Measurements from ENCODE around the gene ATP5PF.

Gene ATP5PF

DNA sequence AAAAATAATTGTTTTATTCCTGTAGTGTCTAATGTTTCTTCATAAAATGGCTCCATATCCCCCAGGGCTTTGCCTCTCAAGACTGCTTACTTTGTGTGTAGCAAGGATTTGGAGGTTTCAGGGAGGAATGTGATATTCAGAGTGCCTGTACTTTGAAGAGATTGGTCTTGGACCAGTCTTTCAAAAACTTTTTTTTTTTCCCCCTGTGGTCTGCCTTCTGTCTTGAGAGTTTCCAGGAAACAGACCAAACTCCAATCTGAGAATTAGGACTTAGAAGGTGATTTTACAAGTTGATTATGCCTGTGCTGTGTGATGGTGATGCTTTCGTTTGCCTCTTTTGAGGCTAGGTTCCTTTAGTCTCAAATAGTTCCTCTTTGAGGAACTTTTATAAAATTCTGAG, 26.0 kb upstream of the ATP5PF start:
- Histone ChIP-seq H3K4me3 (ENCODE audit: low read length) (no peak overlapping the region), H3F3A (ENCODE audit: insufficient read depth, low read length) (peaks cover 9% of the 10 kb centered on the region; the same call in 1 of the 2 replicates), H3K9ac (ENCODE audit: low read length) (no peak overlapping the region), H3K27ac (ENCODE audit: low read length) (no peak overlapping the region), H4K20me1 (ENCODE audit: insufficient read depth, low read length) (no peaks in the 10 kb centered on the region), H2AFZ (ENCODE audit: low read length) (no peak overlapping the region), H3K79me2 (ENCODE audit: low read length) (peaks cover 4% of the 10 kb centered on the region; the same call in 1 of the 2 replicates), H3K9me3 (replicated peaks; ENCODE audit: insufficient read depth, low read length) (no peaks in the 10 kb centered on the region), H3K9me2 (replicated peaks; ENCODE audit: insufficient read depth, low read length) (no peaks in the 10 kb centered on the region), H3K4me2 (ENCODE audit: low read depth, low read length) (no peak overlapping the region), H3K27me3 (replicated peaks; ENCODE audit: insufficient read depth, low read length) (no peaks in the 10 kb centered on the region), H3K4me1 (ENCODE audit: low read length) (peaks cover 9% of the 10 kb centered on the region), H3K36me3 (replicated peaks; ENCODE audit: insufficient read depth, low read length) (0 out of 2 replicates have a peak, but pooled peaks cover 4% of the 10 kb centered on the region)
- no peak for DNase-seq
- TF ChIP-seq EZH2phosphoT487 (IDR thresholded peaks at IDR 0.05; ENCODE audit: low read length) (no peak), EZH2 (optimal IDR thresholded peaks at IDR 0.05; ENCODE audit: low read depth, low read length) (no peak)
- TF ChIP-seq, protein P1, sequence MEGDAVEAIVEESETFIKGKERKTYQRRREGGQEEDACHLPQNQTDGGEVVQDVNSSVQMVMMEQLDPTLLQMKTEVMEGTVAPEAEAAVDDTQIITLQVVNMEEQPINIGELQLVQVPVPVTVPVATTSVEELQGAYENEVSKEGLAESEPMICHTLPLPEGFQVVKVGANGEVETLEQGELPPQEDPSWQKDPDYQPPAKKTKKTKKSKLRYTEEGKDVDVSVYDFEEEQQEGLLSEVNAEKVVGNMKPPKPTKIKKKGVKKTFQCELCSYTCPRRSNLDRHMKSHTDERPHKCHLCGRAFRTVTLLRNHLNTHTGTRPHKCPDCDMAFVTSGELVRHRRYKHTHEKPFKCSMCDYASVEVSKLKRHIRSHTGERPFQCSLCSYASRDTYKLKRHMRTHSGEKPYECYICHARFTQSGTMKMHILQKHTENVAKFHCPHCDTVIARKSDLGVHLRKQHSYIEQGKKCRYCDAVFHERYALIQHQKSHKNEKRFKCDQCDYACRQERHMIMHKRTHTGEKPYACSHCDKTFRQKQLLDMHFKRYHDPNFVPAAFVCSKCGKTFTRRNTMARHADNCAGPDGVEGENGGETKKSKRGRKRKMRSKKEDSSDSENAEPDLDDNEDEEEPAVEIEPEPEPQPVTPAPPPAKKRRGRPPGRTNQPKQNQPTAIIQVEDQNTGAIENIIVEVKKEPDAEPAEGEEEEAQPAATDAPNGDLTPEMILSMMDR (IDR thresholded peaks at IDR 0.05; ENCODE audit: low read length) = no peak

DNA sequence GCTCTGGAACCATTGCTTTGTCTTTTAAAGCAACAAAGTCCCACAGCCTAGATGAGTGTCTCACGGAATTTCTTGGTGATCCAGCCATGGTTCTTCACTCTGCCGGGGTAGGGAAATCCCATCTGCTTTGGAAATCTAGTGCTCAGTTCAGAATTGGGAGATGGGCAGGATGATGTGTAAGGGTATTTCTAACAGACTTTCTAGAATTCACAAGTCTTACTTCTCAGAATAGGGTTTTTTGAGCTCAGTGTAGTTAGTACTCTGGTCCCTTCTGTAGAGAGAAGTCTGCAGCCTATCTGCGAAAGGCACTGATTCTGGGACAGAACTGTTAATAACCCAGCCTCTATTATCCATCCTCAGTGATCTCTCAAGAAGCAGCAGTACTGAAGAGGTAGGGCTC, 25.4 kb upstream of the ATP5PF start:
- TF ChIP-seq, protein P1 (IDR thresholded peaks at IDR 0.05; ENCODE audit: low read length) = no peak
- no peak for TF ChIP-seq EZH2 (optimal IDR thresholded peaks at IDR 0.05; ENCODE audit: low read depth, low read length)
- no peak for TF ChIP-seq EZH2phosphoT487 (IDR thresholded peaks at IDR 0.05; ENCODE audit: low read length)
- Histone ChIP-seq H2AFZ (ENCODE audit: low read length) (no peak overlapping the region), H3K9me2 (replicated peaks; ENCODE audit: insufficient read depth, low read length) (no peaks in the 10 kb centered on the region), H3K4me2 (ENCODE audit: low read depth, low read length) (no peak overlapping the region), H3K9ac (ENCODE audit: low read length) (no peak overlapping the region), H3F3A (ENCODE audit: insufficient read depth, low read length) (peaks cover 9% of the 10 kb centered on the region; the same call in 1 of the 2 replicates), H3K79me2 (ENCODE audit: low read length) (peaks cover 4% of the 10 kb centered on the region; the same call in 1 of the 2 replicates), H3K4me1 (ENCODE audit: low read length) (peaks cover 13% of the 10 kb centered on the region), H3K9me3 (replicated peaks; ENCODE audit: insufficient read depth, low read length) (no peaks in the 10 kb centered on the region), H4K20me1 (ENCODE audit: insufficient read depth, low read length) (no peaks in the 10 kb centered on the region), H3K27ac (ENCODE audit: low read length) (no peak overlapping the region), H3K4me3 (ENCODE audit: low read length) (no peak overlapping the region), H3K27me3 (replicated peaks; ENCODE audit: insufficient read depth, low read length) (no peaks in the 10 kb centered on the region), H3K36me3 (replicated peaks; ENCODE audit: insufficient read depth, low read length) (0 out of 2 replicates have a peak, but pooled peaks cover 4% of the 10 kb centered on the region)
- no peak for DNase-seq

DNA sequence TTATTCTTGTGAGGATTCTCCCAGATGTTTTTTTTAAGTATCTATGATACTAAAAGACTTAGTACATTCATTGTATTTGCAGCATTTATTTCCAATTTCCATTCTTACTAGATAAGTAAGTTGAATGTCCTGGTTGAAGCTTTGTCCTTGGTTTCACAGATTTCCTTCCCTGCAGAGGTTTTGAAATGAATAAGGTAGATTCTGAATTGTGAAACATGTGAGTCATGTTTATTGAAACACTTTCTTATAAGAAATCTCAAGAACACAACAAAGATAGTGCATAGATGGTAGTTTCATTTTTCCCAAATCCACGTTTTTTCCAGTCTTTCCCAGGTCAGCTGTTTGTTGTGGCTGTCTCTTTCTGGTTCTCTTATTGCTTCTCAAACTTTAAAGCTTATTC, 24.9 kb upstream of the ATP5PF start:
- peaks cover 13% of the 10 kb centered on the region for H3K4me1 ChIP-seq (ENCODE audit: low read length)
- H3K9me2 ChIP-seq (replicated peaks; ENCODE audit: insufficient read depth, low read length) = no peaks in the 10 kb centered on the region
- no peak overlapping the region for H3K9ac ChIP-seq (ENCODE audit: low read length)
- no peaks in the 10 kb centered on the region for H3K27me3 ChIP-seq (replicated peaks; ENCODE audit: insufficient read depth, low read length)
- no peak overlapping the region for H3K4me3 ChIP-seq (ENCODE audit: low read length)
- H3K36me3 ChIP-seq (replicated peaks; ENCODE audit: insufficient read depth, low read length) = 0 out of 2 replicates have a peak, but pooled peaks cover 4% of the 10 kb centered on the region
- H3K4me2 ChIP-seq (ENCODE audit: low read depth, low read length) = no peak overlapping the region
- H3F3A ChIP-seq (ENCODE audit: insufficient read depth, low read length) = peaks cover 9% of the 10 kb centered on the region; the same call in 1 of the 2 replicates
- TF ChIP-seq EZH2phosphoT487 (IDR thresholded peaks at IDR 0.05; ENCODE audit: low read length) (no peak), EZH2 (optimal IDR thresholded peaks at IDR 0.05; ENCODE audit: low read depth, low read length) (no peak)
- no peaks in the 10 kb centered on the region for H3K9me3 ChIP-seq (replicated peaks; ENCODE audit: insufficient read depth, low read length)
- no peak overlapping the region for H2AFZ ChIP-seq (ENCODE audit: low read length)
- no peaks in the 10 kb centered on the region for H4K20me1 ChIP-seq (ENCODE audit: insufficient read depth, low read length)
- H3K79me2 ChIP-seq (ENCODE audit: low read length) = peaks cover 4% of the 10 kb centered on the region; the same call in 1 of the 2 replicates
- H3K27ac ChIP-seq (ENCODE audit: low read length) = no peak overlapping the region
- DNase-seq = no peak

DNA sequence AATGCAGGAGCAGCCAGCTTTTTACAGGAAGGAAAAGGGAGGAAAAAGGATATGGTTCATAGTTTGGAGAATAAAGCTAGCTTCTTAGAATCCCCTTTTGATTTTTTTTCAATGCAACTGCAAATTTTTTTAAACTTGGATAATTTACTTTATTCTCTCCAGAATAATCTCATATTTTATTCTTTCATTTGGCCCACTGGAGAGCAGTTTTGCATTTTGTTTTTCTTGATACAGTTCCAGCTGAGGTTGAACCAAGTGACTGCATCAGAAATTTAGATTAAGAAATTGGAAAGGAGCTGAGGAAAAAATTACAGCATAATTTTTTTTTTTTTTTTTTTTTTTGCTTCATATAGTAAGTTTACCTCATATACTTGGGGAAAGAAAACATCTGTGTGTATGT, 22.8 kb upstream of the ATP5PF start:
- H3K4me2 ChIP-seq (ENCODE audit: low read depth, low read length) = no peak overlapping the region
- peaks cover 4% of the 10 kb centered on the region; the same call in 1 of the 2 replicates for H3K79me2 ChIP-seq (ENCODE audit: low read length)
- TF ChIP-seq EZH2phosphoT487 (IDR thresholded peaks at IDR 0.05; ENCODE audit: low read length) (no peak), EZH2 (optimal IDR thresholded peaks at IDR 0.05; ENCODE audit: low read depth, low read length) (no peak)
- TF ChIP-seq, protein P1 (IDR thresholded peaks at IDR 0.05; ENCODE audit: low read length) = no peak

More for the DNA sequence above, 22.8 kb upstream of the ATP5PF start:
- Histone ChIP-seq H3K9me2 (replicated peaks; ENCODE audit: insufficient read depth, low read length) (no peaks in the 10 kb centered on the region), H3K4me1 (ENCODE audit: low read length) (peaks cover 13% of the 10 kb centered on the region), H3K4me3 (ENCODE audit: low read length) (no peak overlapping the region), H2AFZ (ENCODE audit: low read length) (no peak overlapping the region), H3K27ac (ENCODE audit: low read length) (no peak overlapping the region), H3K36me3 (replicated peaks; ENCODE audit: insufficient read depth, low read length) (0 out of 2 replicates have a peak, but pooled peaks cover 4% of the 10 kb centered on the region), H4K20me1 (ENCODE audit: insufficient read depth, low read length) (no peaks in the 10 kb centered on the region), H3K9me3 (replicated peaks; ENCODE audit: insufficient read depth, low read length) (no peaks in the 10 kb centered on the region), H3K27me3 (replicated peaks; ENCODE audit: insufficient read depth, low read length) (no peaks in the 10 kb centered on the region), H3F3A (ENCODE audit: insufficient read depth, low read length) (peaks cover 9% of the 10 kb centered on the region; the same call in 1 of the 2 replicates), H3K9ac (ENCODE audit: low read length) (no peak overlapping the region)
- DNase-seq = no peak
